ENCODE results near the gene PPP2R1B. TPM values are rescaled to one million over a fixed set of nuclear protein-coding genes. Genes with fewer than 3 reads are reported as not detected.

Gene PPP2R1B
- total and polyA plus RNA-seq, 2 donors (not counting 1 experiment from before 2014, with no cell fraction given): 8.2 to 37.0 TPM

DNA sequence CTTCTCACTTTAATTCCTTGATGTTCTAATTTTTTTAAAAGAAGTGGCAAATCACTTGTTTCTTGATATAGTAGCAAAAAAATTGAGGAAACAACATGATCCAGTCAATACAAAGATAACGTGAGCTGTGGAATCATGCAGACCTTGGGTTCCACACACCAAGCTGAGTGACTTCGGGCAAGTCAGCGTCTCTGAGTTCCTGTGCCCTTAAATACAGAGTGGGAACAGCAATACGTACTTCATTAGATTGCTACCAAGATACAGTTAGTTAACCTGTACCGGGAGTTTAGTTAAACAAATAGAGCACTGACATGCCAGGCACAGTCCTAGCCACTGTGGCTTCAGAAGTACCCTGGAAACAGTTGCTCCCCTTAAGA, 58.5 kb downstream of the PPP2R1B start:
- H3K27me3 Mint-ChIP-seq: no peaks in the 10 kb centered on the region
- 96% methylated on average over 5 of the region's 5 CpGs for WGBS (ENCODE audit: insufficient coverage)
- Histone ChIP-seq H3K4me1 (ENCODE audit: control insufficient read depth in 2 of 2, insufficient read depth in 2 of 2, low read length in 2 of 2) (no peaks in the 10 kb centered on the region), H3K36me3 (replicated peaks in 1 of 2; ENCODE audit: control extremely low read depth in 1 of 2, control insufficient read depth in 1 of 2, extremely low read depth in 1 of 2, insufficient read depth in 2 of 2, low read length in 1 of 2) (peaks cover 10 to 61% of the 10 kb centered on the region in 2 experiments), H2AFZ (ENCODE audit: insufficient read depth, low read depth, low read length, poor library complexity, severe bottlenecking) (no peak overlapping the region), H3K27me3 (replicated peaks in 1 of 4; ENCODE audit: control extremely low read depth in 1 of 4, control insufficient read depth in 3 of 4, insufficient read depth in 4 of 4, low read length in 3 of 4) (no peaks in the 10 kb centered on the region), H3K27ac (ENCODE audit: low read length in 2 of 2) (no peak overlapping the region), H3K9ac (ENCODE audit: low read length) (no peak overlapping the region), H3K4me3 (ENCODE audit: control extremely low read depth in 1 of 5, extremely low read depth in 1 of 5, insufficient read depth in 1 of 5, low read depth in 2 of 5, low read length in 4 of 5) (no peak overlapping the region), H4K20me1 (ENCODE audit: control insufficient read depth, insufficient read depth, low read length, poor library complexity, severe bottlenecking) (no peaks in the 10 kb centered on the region), H3K4me2 (replicated peaks; ENCODE audit: low read depth, low read length, poor library complexity, severe bottlenecking) (no peak overlapping the region), H3K9me3 (ENCODE audit: control extremely low read depth in 1 of 3, control insufficient read depth in 2 of 3, insufficient read depth in 1 of 3, low read length in 2 of 3) (no peaks in the 10 kb centered on the region), H3K79me2 (ENCODE audit: control insufficient read depth, insufficient read depth, low read length) (no peaks in the 10 kb centered on the region)
- TF ChIP-seq, protein P1, sequence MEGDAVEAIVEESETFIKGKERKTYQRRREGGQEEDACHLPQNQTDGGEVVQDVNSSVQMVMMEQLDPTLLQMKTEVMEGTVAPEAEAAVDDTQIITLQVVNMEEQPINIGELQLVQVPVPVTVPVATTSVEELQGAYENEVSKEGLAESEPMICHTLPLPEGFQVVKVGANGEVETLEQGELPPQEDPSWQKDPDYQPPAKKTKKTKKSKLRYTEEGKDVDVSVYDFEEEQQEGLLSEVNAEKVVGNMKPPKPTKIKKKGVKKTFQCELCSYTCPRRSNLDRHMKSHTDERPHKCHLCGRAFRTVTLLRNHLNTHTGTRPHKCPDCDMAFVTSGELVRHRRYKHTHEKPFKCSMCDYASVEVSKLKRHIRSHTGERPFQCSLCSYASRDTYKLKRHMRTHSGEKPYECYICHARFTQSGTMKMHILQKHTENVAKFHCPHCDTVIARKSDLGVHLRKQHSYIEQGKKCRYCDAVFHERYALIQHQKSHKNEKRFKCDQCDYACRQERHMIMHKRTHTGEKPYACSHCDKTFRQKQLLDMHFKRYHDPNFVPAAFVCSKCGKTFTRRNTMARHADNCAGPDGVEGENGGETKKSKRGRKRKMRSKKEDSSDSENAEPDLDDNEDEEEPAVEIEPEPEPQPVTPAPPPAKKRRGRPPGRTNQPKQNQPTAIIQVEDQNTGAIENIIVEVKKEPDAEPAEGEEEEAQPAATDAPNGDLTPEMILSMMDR (IDR thresholded peaks at IDR 0.05): no peak
- no peak for TF ChIP-seq EZH2 (IDR thresholded peaks at IDR 0.05; ENCODE audit: borderline replicate concordance, insufficient read depth, low read depth, low read length, poor library complexity, severe bottlenecking)
- ATAC-seq (ENCODE audit: low read depth) (no peak), DNase-seq (no peak)
- H3K4me1 Mint-ChIP-seq: no peaks in the 10 kb centered on the region
- ChIA-PET CTCF (no interaction called here), POLR2A (no interaction called here)
- no peak overlapping the region for H3K27ac Mint-ChIP-seq
- no peak overlapping the region for H3K4me3 Mint-ChIP-seq
- no peaks in the 10 kb centered on the region for H3K9me3 Mint-ChIP-seq (ENCODE audit: insufficient read depth)
- intact Hi-C loops (cut with micrococcal nuclease): no loop called here

- ATAC-seq (ENCODE audit: low read depth) (no peak), DNase-seq (no peak)
- Mint-ChIP-seq H3K9me3 (ENCODE audit: insufficient read depth) (no peaks in the 10 kb centered on the region), H3K27ac (no peak overlapping the region), H3K4me3 (no peak overlapping the region), H3K4me1 (no peaks in the 10 kb centered on the region), H3K27me3 (no peaks in the 10 kb centered on the region)
- peaks cover 10 to 62% of the 10 kb centered on the region in 2 experiments for H3K36me3 ChIP-seq (replicated peaks in 1 of 2; ENCODE audit: control extremely low read depth in 1 of 2, control insufficient read depth in 1 of 2, extremely low read depth in 1 of 2, insufficient read depth in 2 of 2, low read length in 1 of 2)
- no peaks in the 10 kb centered on the region for H3K79me2 ChIP-seq (ENCODE audit: control insufficient read depth, insufficient read depth, low read length)
- no peaks in the 10 kb centered on the region for H3K9me3 ChIP-seq (ENCODE audit: control extremely low read depth in 1 of 3, control insufficient read depth in 2 of 3, insufficient read depth in 1 of 3, low read length in 2 of 3)
- no peak overlapping the region for H3K9ac ChIP-seq (ENCODE audit: low read length)
- WGBS (ENCODE audit: insufficient coverage): 97% methylated on average over 6 of the region's 9 CpGs
- TF ChIP-seq, protein P1 (IDR thresholded peaks at IDR 0.05): no peak
- H3K4me1 ChIP-seq (ENCODE audit: control insufficient read depth in 2 of 2, insufficient read depth in 2 of 2, low read length in 2 of 2): no peaks in the 10 kb centered on the region
- ChIA-PET CTCF (interaction anchor here (0.7 kb wide), 1 partner anchor 40 kb away, joined by 5 read pairs; no protein-coding TSS in a partner anchor), POLR2A (no interaction called here)
- H3K4me3 ChIP-seq (ENCODE audit: control extremely low read depth in 1 of 5, extremely low read depth in 1 of 5, insufficient read depth in 1 of 5, low read depth in 2 of 5, low read length in 4 of 5): no peak overlapping the region
- no peak overlapping the region for H3K4me2 ChIP-seq (replicated peaks; ENCODE audit: low read depth, low read length, poor library complexity, severe bottlenecking)
- H4K20me1 ChIP-seq (ENCODE audit: control insufficient read depth, insufficient read depth, low read length, poor library complexity, severe bottlenecking): no peaks in the 10 kb centered on the region
- no peak overlapping the region for H3K27ac ChIP-seq (ENCODE audit: low read length in 2 of 2)
- H3K27me3 ChIP-seq (replicated peaks in 1 of 4; ENCODE audit: control extremely low read depth in 1 of 4, control insufficient read depth in 3 of 4, insufficient read depth in 4 of 4, low read length in 3 of 4): no peaks in the 10 kb centered on the region
- no peak overlapping the region for H2AFZ ChIP-seq (ENCODE audit: insufficient read depth, low read depth, low read length, poor library complexity, severe bottlenecking)
- intact Hi-C loops (cut with micrococcal nuclease): no loop called here
Measured at GRCh38 chr11:111707039-111707690, 59.0 kb downstream of the PPP2R1B start.
